ENCODE data around the gene PHKB. TPM values are rescaled to one million over a fixed set of nuclear protein-coding genes. Genes with fewer than 3 reads are reported as not detected.

The PHKB gene
- total and polyA plus RNA-seq, 2 donors (not counting 3 experiments of a cell fraction or from before 2014, with no cell fraction given) = 30.1 to 61.0 TPM

DNA sequence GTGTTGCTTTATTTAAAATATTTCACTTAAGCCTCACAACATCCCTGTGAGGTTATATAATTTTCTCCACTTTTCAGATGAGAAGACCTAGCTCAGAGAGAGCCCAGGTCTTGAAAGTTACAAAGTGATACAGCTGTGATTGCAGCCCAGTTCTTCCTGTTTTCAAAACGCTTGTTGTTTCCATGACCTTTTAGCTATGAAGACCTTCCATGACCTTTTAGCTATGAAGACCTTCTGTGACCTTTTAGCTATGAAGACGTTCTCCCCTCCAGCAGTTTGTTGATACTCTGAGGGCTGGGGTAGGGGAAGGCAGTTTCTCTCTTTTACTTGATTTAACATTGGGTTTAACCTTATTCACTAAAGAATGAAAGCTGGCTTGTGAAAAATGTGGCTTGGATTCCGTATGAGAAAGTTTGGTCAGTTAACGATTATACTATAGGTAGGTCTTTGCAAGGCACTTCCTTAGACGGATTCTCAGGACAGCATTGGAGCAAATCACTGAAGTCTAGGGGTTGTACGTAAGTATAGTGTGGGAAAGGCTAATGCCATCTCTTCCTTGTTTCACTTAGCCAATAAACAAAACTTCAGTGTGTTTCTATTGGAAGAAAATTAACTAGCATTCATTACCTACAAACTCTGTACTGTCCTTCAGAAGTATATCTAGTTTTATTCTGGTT is 20.7 kb downstream of the PHKB start:
- ChIA-PET POLR2A (no interaction called here), CTCF (no interaction called here)
- Histone ChIP-seq H3K36me3 (ENCODE audit: control insufficient read depth in 2 of 2, extremely low read depth in 1 of 2, insufficient read depth in 2 of 2, low read length in 2 of 2) (no peaks in the 10 kb centered on the region), H4K20me1 (replicated peaks; ENCODE audit: control insufficient read depth, extremely low read depth, insufficient read depth, low read length) (peaks cover 8% of the 10 kb centered on the region), H3K79me2 (ENCODE audit: control insufficient read depth, insufficient read depth, low read length) (peaks cover 18% of the 10 kb centered on the region), H3K27me3 (ENCODE audit: control insufficient read depth in 2 of 2, insufficient read depth in 2 of 2, low read length in 2 of 2) (no peaks in the 10 kb centered on the region), H2AFZ (ENCODE audit: low read depth, low read length) (no peak overlapping the region), H3K9ac (replicated peaks; ENCODE audit: extremely low read depth, insufficient read depth, low read length) (no peak overlapping the region), H3K9me1 (replicated peaks; ENCODE audit: control insufficient read depth, extremely low read depth, insufficient read depth, low read length) (no peaks in the 10 kb centered on the region), H3K9me3 (replicated peaks; ENCODE audit: control insufficient read depth, insufficient read depth, low read length) (no peaks in the 10 kb centered on the region), H3K27ac (ENCODE audit: insufficient read depth, low read depth, low read length) (no peak overlapping the region), H3K4me2 (ENCODE audit: insufficient read depth, low read length) (no peak overlapping the region), H3K4me1 (ENCODE audit: control insufficient read depth, extremely low read depth, insufficient read depth, low read length) (no peaks in the 10 kb centered on the region), H3K4me3 (replicated peaks in 1 of 3; ENCODE audit: insufficient read depth in 1 of 3, low read depth in 1 of 3, low read length in 3 of 3) (no peak overlapping the region)
- intact Hi-C loops (cut with micrococcal nuclease) = no loop called here
- BruUV-seq (replicated peaks) = no TSS peak
- no peak for DNase-seq (ENCODE audit: low read depth, low spot score)
- dilution Hi-C loops (cut with MboI; ENCODE audit: extremely low pct_ligation_motif_present, low sequenced_read_pairs) = no loop called here
- TF ChIP-seq EZH2 (IDR thresholded peaks at IDR 0.05; ENCODE audit: borderline replicate concordance, low read depth, low read length, severe bottlenecking) (no peak), MYC (IDR thresholded peaks at IDR 0.05; ENCODE audit: low read depth, low read length) (no peak), GATA2 (IDR thresholded peaks at IDR 0.05; ENCODE audit: insufficient read depth, insufficient read length, low read depth, low read length) (no peak), POLR2A (IDR thresholded peaks at IDR 0.05; ENCODE audit: low read depth, low read length) (no peak), MAX (IDR thresholded peaks at IDR 0.05; ENCODE audit: insufficient read depth, insufficient read length) (no peak), POLR2AphosphoS5 (IDR thresholded peaks at IDR 0.05; ENCODE audit: insufficient read depth, low read depth, low read length) (no peak), FOS (IDR thresholded peaks at IDR 0.05; ENCODE audit: borderline replicate concordance, insufficient read depth, low read length) (no peak), JUN (IDR thresholded peaks at IDR 0.05; ENCODE audit: borderline replicate concordance, insufficient read depth, insufficient read length, low read depth) (no peak)
- TF ChIP-seq, protein P1, sequence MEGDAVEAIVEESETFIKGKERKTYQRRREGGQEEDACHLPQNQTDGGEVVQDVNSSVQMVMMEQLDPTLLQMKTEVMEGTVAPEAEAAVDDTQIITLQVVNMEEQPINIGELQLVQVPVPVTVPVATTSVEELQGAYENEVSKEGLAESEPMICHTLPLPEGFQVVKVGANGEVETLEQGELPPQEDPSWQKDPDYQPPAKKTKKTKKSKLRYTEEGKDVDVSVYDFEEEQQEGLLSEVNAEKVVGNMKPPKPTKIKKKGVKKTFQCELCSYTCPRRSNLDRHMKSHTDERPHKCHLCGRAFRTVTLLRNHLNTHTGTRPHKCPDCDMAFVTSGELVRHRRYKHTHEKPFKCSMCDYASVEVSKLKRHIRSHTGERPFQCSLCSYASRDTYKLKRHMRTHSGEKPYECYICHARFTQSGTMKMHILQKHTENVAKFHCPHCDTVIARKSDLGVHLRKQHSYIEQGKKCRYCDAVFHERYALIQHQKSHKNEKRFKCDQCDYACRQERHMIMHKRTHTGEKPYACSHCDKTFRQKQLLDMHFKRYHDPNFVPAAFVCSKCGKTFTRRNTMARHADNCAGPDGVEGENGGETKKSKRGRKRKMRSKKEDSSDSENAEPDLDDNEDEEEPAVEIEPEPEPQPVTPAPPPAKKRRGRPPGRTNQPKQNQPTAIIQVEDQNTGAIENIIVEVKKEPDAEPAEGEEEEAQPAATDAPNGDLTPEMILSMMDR (IDR thresholded peaks at IDR 0.05; ENCODE audit: extremely low read depth in 1 of 2, insufficient read depth in 1 of 2, low read depth in 1 of 2, low read length in 2 of 2) = no peak
- no peak for FAIRE-seq

All from endothelial cell of umbilical vein (primary cell).